GM12878 (cell line): Measurements from ENCODE around the gene KCNV2. TPM values are rescaled to one million over a fixed set of nuclear protein-coding genes. Genes with fewer than 3 reads are reported as not detected.

Experiments
- ATAC-seq: fragments of 200-7000 bp; cut with Tn5 transposase; 3 replicates; pipeline ENCODE4 v1.9.1; 2020; ENCODE audit warnings: mild to moderate bottlenecking, moderate library complexity
- BruUV-seq: library from RNA; stranded (reverse); fragments of 400-500 nt; replicated peaks from 2 replicates; lab custom pipeline; 2021; lab: Mats Ljungman, UMichigan
- CTCF ChIA-PET: fragments of 300-600 bp; sonication (Branson Sonifier 250); formaldehyde crosslinking; extraction: SDS; loops from one replicate; lab custom pipeline; 2021; ENCODE audit warnings: inconsistent platforms; lab: Yijun Ruan, JAX
- POLR2A ChIA-PET: fragments of 350-600 bp; formaldehyde crosslinking; extraction: SDS; loops from one replicate; lab custom pipeline; 2021; ENCODE audit warnings: inconsistent platforms; lab: Charles Lee
- RAD21 ChIA-PET: fragments of 300-600 bp; sonication (Branson Sonifier 250); formaldehyde crosslinking; loops from one replicate; lab custom pipeline; 2023; ENCODE audit warnings: antibody characterized with exemption; ENCODE audit not compliant: unreplicated experiment; lab: Charles Lee
- SMC1A ChIA-PET: fragments of 300-600 bp; sonication (Branson Sonifier 250); formaldehyde crosslinking; loops from one replicate; lab custom pipeline; 2023; ENCODE audit not compliant: unreplicated experiment, uncharacterized antibody; lab: Charles Lee
- DNase-seq: peaks from one replicate; pipeline ENCODE4 v3.0.0-alpha.2; 2011; ENCODE audit warnings: low read depth, low spot score
- FAIRE-seq: peaks from 3 replicates; lab custom pipeline; 2011; peaks lifted over from hg19 to GRCh38; lab: Jason Lieb, UNC
- H2AFZ ChIP-seq: 2 replicates; pipeline ENCODE4 v1.6.0; 2011; ENCODE audit warnings: low read depth, low read length, control low read depth; ENCODE audit not compliant: control insufficient read depth
- H3K27ac ChIP-seq: 2 replicates; pipeline ENCODE4 v1.5.1; 2011; ENCODE audit warnings: control low read depth; ENCODE audit not compliant: control insufficient read depth, insufficient read depth
- H3K27me3 ChIP-seq, 2 experiments: replicated peaks in 1 of 2; 2 replicates each; pipeline versions ENCODE4 v1.6.0 to v1.6.1; 2011; ENCODE audit warnings: low read length in 1 of 2; ENCODE audit not compliant: control insufficient read depth in 2 of 2, insufficient read depth in 2 of 2
- H3K36me3 ChIP-seq, 2 experiments: 2 replicates each; pipeline ENCODE4 v1.5.1; 2011; ENCODE audit warnings: low read length in 1 of 2; ENCODE audit not compliant: control insufficient read depth in 2 of 2, insufficient read depth in 2 of 2
- H3K4me1 ChIP-seq: 2 replicates; pipeline ENCODE4 v1.6.1; 2011; ENCODE audit warnings: mild to moderate bottlenecking, low read length, moderate library complexity, mixed read lengths; ENCODE audit not compliant: control insufficient read depth, insufficient read depth
- H3K4me2 ChIP-seq: 2 replicates; pipeline ENCODE4 v1.6.0; 2011; ENCODE audit warnings: control low read depth; ENCODE audit not compliant: control insufficient read depth, insufficient read depth
- H3K4me3 ChIP-seq: fragments of 200-600 bp; sonication (generic); 2 replicates; pipeline ENCODE4 v1.5.1; 2016
- H3K79me2 ChIP-seq: 2 replicates; pipeline ENCODE4 v1.6.0; 2011; ENCODE audit warnings: low read length; ENCODE audit not compliant: control insufficient read depth, insufficient read depth
- H3K9ac ChIP-seq: 2 replicates; pipeline ENCODE4 v1.8.0; 2011; ENCODE audit warnings: low read length, control low read depth, mixed read lengths; ENCODE audit not compliant: control insufficient read depth, insufficient read depth
- H3K9me3 ChIP-seq: replicated peaks from 3 replicates; pipeline ENCODE4 v1.5.1; 2011; ENCODE audit warnings: mild to moderate bottlenecking, low read length; ENCODE audit not compliant: control insufficient read depth, insufficient read depth
- H4K20me1 ChIP-seq: 2 replicates; pipeline ENCODE4 v1.6.0; 2011; ENCODE audit not compliant: control insufficient read depth, insufficient read depth
- ATF2 ChIP-seq: IDR thresholded peaks from 2 replicates; pipeline ENCODE4 v1.6.1; 2012; ENCODE audit warnings: low read length, inconsistent platforms
- BRCA1 ChIP-seq: IDR thresholded peaks from 2 replicates; pipeline ENCODE4 v1.6.1; 2011; ENCODE audit warnings: low read depth, low read length, improper control_type of control experiment
- CBFB ChIP-seq: IDR thresholded peaks from 2 replicates; pipeline ENCODE4 v1.6.1; 2016; ENCODE audit warnings: antibody characterized with exemption, low read depth
- KLF5 ChIP-seq: fragments of 450-650 bp; IDR thresholded peaks from 2 replicates; pipeline ENCODE4 v1.6.1; 2014; ENCODE audit warnings: mild to moderate bottlenecking; ENCODE audit not compliant: partially characterized antibody
- NFIC ChIP-seq: IDR thresholded peaks from 2 replicates; pipeline ENCODE4 v1.6.1; 2012; ENCODE audit warnings: low read depth, mild to moderate bottlenecking, inconsistent platforms, low read length, moderate library complexity
- POLR2A ChIP-seq: IDR thresholded peaks from 2 replicates; pipeline ENCODE4 v1.6.1; 2011; ENCODE audit warnings: low read depth, mild to moderate bottlenecking, low read length
- RAD51 ChIP-seq: fragments of 450-650 bp; IDR thresholded peaks from 2 replicates; pipeline ENCODE4 v1.6.1; 2016; ENCODE audit warnings: moderate library complexity, mild to moderate bottlenecking, inconsistent platforms
- RELB ChIP-seq: fragments of 450-650 bp; IDR thresholded peaks from 2 replicates; pipeline ENCODE4 v1.6.1; 2017; ENCODE audit warnings: low read depth, mild to moderate bottlenecking, moderate library complexity
- SRF ChIP-seq, 2 experiments: IDR thresholded peaks; 2 replicates each; pipeline ENCODE4 v1.6.1; 2011; ENCODE audit warnings: low read depth in 2 of 2, low read length in 2 of 2, mild to moderate bottlenecking in 1 of 2, moderate library complexity in 1 of 2
- ZNF687 ChIP-seq: fragments of 450-650 bp; IDR thresholded peaks from 2 replicates; pipeline ENCODE4 v1.6.1; 2017; ENCODE audit warnings: mild to moderate bottlenecking, moderate library complexity
- ZZZ3 ChIP-seq: IDR thresholded peaks from 2 replicates; pipeline ENCODE4 v1.6.1; 2011; ENCODE audit warnings: low read depth; ENCODE audit not compliant: control insufficient read depth, insufficient read length
- WGBS: methylation state at CpG from one replicate; pipeline ENCODE4 v1.1.6; 2016; ENCODE audit warnings: low lambda C conversion rate; ENCODE audit not compliant: insufficient replicate concordance, insufficient coverage; ENCODE audit errors: missing lambda C conversion rate; 5-methylcytosine and 5-hydroxymethylcytosine counted together
- in situ Hi-C: fragments of 300-500 bp; cut with MboI; formaldehyde crosslinking; loops from 9 replicates; pipeline ENCODE4 v1.14.3; 2018; ENCODE audit warnings: mixed read lengths
- intact Hi-C: fragments of 100-400 bp; cut with micrococcal nuclease; formaldehyde crosslinking; loops from one replicate; pipeline ENCODE4 v1.14.2; 2022; ENCODE audit not compliant: unreplicated experiment
- polyA plus RNA-seq, 11 experiments: library from polyadenylated mRNA; depleted of rRNA in 4 of 11; unstranded in 6 of 11; stranded (reverse) in 5 of 11; fragments of >200 nt; fragmentation: Nextera tagmentation in 4 of 11; fragmentation: Illumina TruSeq in 1 of 11; extraction: Ambion mirVana in 4 of 11; extraction: Trizol in 1 of 11; gene quantifications; 1 replicate in 1 of 11; 2 replicates in 10 of 11; pipeline versions ENCODE4 v1.2.1 to v1.2.3, GENCODE V29; 2011 to 2016; ENCODE audit warnings: inconsistent platforms in 2 of 11, missing spikeins in 2 of 11, low read depth in 1 of 11
- total RNA-seq, 4 experiments: library from RNA; depleted of rRNA in 3 of 4; stranded (reverse); fragments of >200 nt in 3 of 4; fragmentation: Illumina TruSeq in 1 of 4; extraction: Trizol in 1 of 4; gene quantifications; 2 replicates each; pipeline versions ENCODE4 v1.2.1 to v1.2.3, GENCODE V29; 2013 to 2021

Gene KCNV2
- total and polyA plus RNA-seq, 10 of the 15 experiments (the other 5 are each of a cell fraction or from before 2014, with no cell fraction given) = 0.04 to 0.37 (median 0.09) TPM; not detected in 4

GRCh38 chr9:2688636-2689035 lies 28.7 kb upstream of the KCNV2 start:
- ATAC-seq (no peak), FAIRE-seq (no peak), DNase-seq (no peak)
- Histone ChIP-seq H3K27me3 (no peaks in the 10 kb centered on the region), H3K36me3 (no peaks in the 10 kb centered on the region), H3K4me1 (no peaks in the 10 kb centered on the region), H3K4me3 (no peak overlapping the region), H3K9ac (no peak overlapping the region), H2AFZ (no peak overlapping the region), H3K4me2 (no peak overlapping the region), H4K20me1 (no peaks in the 10 kb centered on the region), H3K9me3 (no peaks in the 10 kb centered on the region), H3K27ac (no peak overlapping the region), H3K79me2 (no peaks in the 10 kb centered on the region)
- ChIA-PET SMC1A (interaction anchor here (1.1 kb wide), 1 partner anchor 11 kb away, joined by 3 read pairs; no protein-coding TSS in a partner anchor), POLR2A (no interaction called here), RAD21 (no interaction called here), CTCF (no interaction called here)
- intact Hi-C loops = no loop called here
- in situ Hi-C loops = no loop called here
- no peak for TF ChIP-seq ATF2
- WGBS = 51% methylated on average over 3 of the region's 3 CpGs
- no TSS peak for BruUV-seq

GRCh38 chr9:2691212-2691611 lies 26.1 kb upstream of the KCNV2 start:
- DNase-seq (no peak), FAIRE-seq (no peak), ATAC-seq (no peak)
- ChIA-PET RAD21 (no interaction called here), POLR2A (no interaction called here), CTCF (no interaction called here), SMC1A (no interaction called here)
- intact Hi-C loops (no loop called here), in situ Hi-C loops (no loop called here)
- no peaks in the 10 kb centered on the region; the same call in 2 of the 3 replicates for H3K9me3 ChIP-seq
- H3K27ac ChIP-seq = no peak overlapping the region
- no peak overlapping the region for H3K9ac ChIP-seq
- H3K27me3 ChIP-seq = no peaks in the 10 kb centered on the region
- H3K36me3 ChIP-seq = no peaks in the 10 kb centered on the region
- no peaks in the 10 kb centered on the region for H4K20me1 ChIP-seq
- H2AFZ ChIP-seq = no peak overlapping the region
- BruUV-seq = no TSS peak
- H3K4me1 ChIP-seq = no peaks in the 10 kb centered on the region
- no peak overlapping the region for H3K4me2 ChIP-seq
- WGBS = 21% methylated on average over 1 of the region's 1 CpG
- H3K4me3 ChIP-seq = no peak overlapping the region
- no peaks in the 10 kb centered on the region for H3K79me2 ChIP-seq
- no peak for TF ChIP-seq RELB
- TF ChIP-seq KLF5 = no peak
- no peak for TF ChIP-seq ZNF687
- no peak for TF ChIP-seq POLR2A
- no peak for TF ChIP-seq BRCA1
- no peak for TF ChIP-seq CBFB
- TF ChIP-seq SRF (IDR thresholded peaks at IDR 0.05; ENCODE audit: low read depth in 2 of 2, low read length in 2 of 2) = no peak
- TF ChIP-seq RAD51 = no peak
- TF ChIP-seq ZZZ3 = no peak
- TF ChIP-seq NFIC = no peak
